Measurements from ENCODE around the gene EIF4G3.
"Not testable (repeated sequence)": the region's sequence is repeated elsewhere in the genome, so short reads cannot be mapped to it uniquely, and the experiment has no call there.

DNA sequence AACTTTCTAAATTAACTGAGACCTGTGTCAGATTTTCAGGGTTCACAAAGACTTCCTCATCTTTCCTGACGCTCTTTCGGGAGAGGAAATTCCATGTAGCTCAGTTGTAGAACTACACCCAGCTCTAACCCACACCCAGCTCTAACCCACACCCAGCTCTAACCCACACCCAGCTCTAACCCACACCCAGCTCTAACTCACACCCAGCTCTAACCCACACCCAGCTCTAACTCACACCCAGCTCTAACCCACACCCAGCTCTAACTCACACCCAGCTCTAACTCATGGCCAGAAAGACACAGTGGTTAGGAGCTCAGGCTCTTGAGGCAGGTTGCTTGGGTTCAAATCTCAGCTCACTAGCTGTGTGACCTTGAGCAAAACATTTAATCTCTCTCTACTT is 14.1 kb upstream of the EIF4G3 start:
- TF ChIP-seq CTCF (IDR thresholded peaks at IDR 0.05) = peak in 2 of 6 experiments; percentile 20 to 21
- TF ChIP-seq POLR2A (IDR thresholded peaks at IDR 0.05) = not testable (repeated sequence)
